CD4-positive, alpha-beta T cell treated with Interleukin-6 at 100 ng/mL for 8 hours (primary cell): ENCODE measurements around the gene ANKRD44.

ENCODE experiments used
- DNase-seq: peaks from one replicate; pipeline ENCODE4 v3.0.0-alpha.2; 2020; ENCODE audit warnings: mixed read lengths, low spot score

ANKRD44 gene

DNA sequence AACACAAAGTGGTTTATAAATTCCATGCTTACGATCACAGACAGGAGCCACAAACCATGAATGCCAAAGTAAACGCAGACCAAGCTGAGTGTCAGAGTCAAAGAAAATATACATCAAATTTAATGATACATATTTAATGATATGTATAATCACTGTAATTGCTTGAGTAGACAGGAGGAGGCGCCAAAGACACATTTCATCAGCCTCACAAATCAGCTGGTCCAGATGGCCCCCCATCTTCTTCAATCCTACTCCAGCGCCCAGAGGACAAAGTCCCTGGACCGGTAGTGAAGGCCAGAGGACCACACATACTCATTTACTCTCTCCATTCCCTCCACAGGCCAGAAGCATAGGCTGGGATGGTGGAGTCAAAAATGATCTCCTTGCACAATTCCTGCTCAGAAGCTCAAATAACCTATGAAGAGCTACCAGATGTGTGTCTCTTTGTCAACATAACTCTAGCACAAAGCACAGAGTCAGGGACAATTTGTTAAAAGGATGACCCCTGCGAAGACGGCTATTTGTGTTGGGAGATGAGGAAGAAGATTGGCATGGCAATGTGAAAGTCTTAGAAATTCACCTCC is 234.7 kb downstream of the ANKRD44 start:
- no peak for DNase-seq

DNA sequence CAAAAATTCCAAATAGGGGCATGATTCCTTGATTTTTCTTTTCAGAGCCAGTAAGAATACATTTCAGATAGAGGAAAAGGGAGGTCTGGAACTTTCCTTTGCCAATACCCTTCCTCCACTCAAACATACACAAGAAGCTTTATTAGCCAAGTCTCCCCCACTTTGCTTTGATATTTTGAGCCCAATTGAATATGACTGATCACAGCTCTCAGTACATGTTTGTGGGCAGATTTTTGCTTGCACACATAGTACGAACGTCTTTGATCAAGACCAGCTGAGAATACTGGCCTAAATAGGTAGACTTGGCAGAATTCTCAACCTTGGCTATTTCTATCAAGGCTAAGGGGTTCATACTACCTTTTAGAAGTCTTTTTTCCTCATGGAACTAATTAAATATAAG is 235.3 kb downstream of the ANKRD44 start:
- DNase-seq, result no peak

- no peak for DNase-seq
Observed at GRCh38 chr2:197073701-197074433, 236.7 kb downstream of the ANKRD44 start.

DNA sequence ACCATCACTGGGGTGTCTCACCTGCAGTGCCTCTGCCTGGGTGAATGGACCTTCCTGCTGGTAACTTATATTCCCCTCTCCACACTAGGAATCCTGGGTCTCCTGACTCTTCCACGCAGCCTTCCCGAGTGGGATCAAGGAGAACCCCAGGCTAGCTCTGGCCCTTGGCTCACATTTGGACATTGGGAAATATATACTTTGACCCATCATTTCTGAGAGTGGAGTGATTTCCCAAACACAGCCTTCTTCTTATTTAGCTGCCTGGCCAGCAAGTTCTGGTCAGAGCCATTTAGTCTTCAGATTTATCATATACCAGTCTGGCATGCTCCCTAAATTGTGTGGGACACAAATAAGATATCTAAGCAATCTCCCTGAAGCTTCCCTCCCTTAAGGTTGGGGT is 237.3 kb downstream of the ANKRD44 start:
- DNase-seq, result no peak

- no peak for DNase-seq
Observed at GRCh38 chr2:197072533-197072932, 238.0 kb downstream of the ANKRD44 start.

DNA sequence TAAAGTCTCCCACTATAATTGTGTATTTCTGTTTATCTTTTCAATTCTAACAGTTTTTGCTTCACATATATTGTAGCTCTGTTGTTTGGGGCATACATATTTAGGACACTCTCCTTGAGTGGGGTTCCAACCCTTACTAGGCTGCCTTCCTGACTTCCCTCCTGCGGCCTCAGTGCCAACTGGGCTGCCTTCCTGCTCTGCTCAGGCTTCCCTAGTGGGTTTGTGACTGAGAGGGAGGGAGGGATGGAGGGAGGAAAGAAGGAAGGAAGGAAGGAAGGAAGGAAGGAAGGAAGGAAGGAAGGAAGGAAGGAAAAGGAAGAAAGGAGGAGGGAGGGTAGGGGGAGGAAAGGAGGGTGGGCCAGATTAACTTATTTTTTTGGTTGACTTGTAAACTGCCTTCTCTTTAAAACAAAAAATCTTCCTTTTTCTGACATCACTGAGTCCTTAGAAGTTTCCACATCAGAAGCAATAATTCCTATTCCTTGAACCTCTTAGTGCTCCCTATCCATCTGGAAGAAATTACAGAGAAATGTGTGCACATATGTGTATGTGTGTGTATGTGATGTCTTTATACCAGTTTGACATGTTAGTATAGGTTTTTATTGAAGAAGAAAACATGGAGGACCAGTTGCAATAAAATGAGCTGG is 238.7 kb downstream of the ANKRD44 start:
- DNase-seq, result no peak

DNA sequence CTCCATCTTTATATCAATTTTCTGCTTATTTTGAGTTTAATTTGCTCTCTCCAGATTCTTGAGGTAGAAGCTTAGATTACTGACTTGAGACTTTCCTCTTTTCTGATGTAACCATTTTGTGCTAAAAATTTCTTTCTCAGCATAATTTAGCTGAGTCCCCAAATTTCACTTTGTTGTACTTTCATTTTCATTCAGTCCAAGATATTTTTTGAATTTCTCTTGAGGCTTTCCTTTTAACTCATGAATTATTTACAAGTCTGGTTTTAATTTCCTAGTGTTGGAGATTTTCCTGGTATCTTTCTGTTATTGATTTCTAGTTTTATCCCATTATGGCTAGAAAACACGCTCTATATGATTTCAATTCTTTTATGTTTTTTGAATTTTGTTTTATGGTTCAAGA is 239.4 kb downstream of the ANKRD44 start:
- DNase-seq, result no peak

DNA sequence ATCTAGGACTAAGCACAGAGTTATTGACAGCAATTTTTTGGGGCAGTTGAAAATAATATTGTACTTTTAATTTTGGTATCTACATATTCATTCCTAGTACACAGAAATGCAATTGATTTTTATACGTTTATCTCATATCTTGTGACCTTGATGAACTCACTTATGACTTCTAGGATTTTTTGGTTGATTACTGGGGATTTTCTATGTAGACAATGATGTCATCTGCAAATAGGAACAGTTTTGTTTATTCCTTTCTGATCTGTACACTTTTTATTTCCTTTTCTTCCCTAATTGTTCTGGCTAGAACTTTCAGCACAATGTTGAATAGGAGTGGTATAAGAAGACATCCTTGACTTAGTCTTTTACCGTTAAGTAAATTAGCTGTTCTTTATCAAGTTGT is 240.6 kb downstream of the ANKRD44 start:
- DNase-seq, result no peak

DNA sequence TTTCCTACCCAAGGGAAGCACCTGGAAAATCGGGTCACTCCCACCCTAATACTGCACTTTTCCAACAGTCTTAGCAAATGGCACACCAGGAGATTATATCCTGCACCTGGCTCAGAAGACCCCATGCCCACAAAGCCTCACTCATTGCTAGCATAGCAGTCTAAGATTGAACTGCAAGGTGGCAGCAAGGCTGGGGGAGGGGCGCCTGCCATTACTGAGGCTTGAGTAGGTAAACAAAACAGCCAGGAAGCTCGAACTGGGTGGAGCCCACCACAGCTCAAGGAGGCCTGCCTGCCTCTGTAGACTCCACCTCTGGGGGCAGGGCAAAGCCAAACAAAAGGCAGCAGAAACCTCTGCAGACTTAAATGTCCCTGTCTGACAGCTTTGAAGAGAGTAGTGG is 248.0 kb downstream of the ANKRD44 start:
- peak; percentile 16 for DNase-seq

- DNase-seq, result no peak
Observed at GRCh38 chr2:197059477-197059876, 251.1 kb downstream of the ANKRD44 start.

DNA sequence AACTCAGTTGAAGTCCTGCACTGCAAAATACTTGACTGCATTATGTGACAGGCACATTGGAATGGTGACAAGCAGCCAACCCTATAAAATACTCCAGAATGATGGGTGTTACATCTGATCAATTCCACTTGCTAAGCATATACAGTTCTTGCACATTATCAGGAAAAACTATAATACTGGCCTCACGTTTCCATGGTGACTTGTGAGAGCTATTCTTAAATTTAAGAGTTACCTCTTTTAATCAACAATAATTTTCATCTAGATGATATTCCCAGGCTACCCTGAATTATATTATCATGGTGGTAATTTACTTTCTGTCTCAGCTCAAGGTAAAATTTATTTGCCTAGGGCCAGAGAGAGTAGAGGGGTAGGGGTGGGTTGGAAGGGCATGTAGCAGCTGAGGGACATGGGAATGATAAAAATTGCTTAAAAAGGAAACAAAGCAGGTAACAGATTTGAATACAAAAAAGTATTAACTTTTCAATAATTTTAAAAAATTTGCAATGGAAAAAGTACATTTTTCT is 251.7 kb downstream of the ANKRD44 start:
- DNase-seq, result no peak

DNA sequence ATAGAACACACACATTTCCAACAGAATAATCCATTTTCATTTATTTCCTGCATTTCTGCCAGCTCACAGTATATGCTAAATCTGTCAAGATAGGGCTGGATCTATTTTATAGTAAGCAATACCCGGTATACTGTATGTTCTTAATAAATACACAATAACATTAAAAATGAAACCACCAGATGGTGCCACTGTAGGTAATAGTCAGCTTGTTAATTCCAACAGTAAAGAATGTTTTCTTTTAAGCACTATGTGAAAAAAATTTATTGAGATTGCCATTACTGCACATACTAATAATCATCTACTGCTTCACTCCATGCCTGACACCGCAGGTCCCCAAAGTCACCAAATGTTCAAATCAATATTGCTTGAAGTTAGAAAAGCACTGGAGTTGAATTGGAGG is 252.6 kb downstream of the ANKRD44 start:
- DNase-seq, result no peak

DNA sequence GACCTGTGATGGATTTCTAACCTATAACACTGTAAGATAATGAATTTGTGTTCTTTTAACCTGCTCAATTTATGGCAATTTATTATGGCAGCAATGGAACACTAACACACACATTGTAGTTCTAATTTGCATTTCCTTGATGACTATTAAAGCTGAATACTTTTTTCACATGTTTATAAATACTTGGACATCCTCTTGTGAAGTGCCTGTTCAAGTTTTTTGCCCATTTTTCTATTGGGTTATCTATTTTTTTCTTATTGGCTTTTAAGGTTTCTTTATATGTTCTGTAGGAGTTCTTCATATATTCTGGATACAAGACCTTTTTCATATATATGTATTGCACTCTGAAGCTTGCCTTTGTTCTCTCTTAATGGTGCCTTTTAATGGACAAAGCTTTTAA is 255.5 kb downstream of the ANKRD44 start:
- DNase-seq, result no peak

GRCh38 chr2:197054437-197054836 is 256.1 kb downstream of the ANKRD44 start:
- DNase-seq, result no peak

DNA sequence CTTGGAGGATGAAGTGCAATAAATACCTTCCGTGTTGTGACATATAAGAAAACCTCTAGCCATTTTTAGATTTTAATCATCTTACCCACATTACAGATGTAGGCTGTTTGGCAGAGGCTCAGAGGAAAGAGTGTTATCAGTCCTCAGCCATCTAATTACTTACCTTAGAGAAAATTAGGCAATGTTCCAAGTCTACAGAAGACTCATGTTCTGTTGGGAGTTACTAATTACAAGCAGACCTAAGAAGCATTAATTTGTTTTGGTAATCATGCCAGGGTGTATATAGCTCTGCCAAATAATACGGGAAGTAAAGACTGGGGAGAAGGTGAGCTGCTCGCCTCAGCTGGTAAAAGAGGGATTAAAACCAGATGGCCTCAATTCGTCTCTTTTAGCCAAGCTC is 258.2 kb downstream of the ANKRD44 start:
- DNase-seq, result peak; percentile 6

DNA sequence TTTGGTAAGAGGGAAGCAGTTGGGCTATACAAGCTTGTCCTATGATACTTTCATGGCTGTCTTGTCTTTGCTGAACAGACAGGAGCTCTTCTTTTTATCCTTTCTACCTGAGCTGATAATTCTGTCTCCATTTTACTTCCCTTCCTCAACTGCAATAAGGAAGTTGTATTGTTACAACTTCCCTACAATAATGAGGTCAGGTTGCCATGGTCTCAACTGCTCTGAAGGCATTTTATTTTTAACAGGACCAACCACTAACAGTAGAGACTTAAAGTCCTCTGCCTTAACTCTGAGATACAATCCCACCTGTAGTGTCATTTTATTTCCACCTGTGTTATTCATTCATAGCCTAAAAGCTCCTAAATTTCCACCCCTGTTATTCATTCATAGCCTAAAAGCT is 265.5 kb downstream of the ANKRD44 start:
- DNase-seq, result no peak

DNA sequence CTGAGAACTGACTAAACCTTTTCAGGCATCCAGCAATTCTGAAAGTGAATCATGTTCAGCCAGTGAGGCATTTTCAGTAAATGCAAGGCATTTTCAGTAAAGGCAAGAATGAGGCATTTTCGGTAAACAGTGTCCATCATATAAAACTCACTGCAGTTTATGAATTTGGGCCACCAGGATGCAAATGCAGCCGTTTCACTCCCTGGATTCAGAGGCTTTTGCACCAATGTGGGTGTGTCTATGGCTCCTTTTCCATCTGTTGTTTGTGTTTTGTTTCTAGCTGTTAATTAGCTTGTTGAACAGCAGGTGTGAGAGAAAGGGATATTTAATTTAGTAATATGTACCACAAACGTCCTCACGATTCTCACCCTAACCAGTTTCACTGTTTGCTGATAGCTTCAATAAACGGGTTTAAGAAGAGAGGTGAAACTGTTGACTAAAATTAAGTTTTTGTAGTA is 267.8 kb downstream of the ANKRD44 start:
- DNase-seq, result no peak

- DNase-seq, result no peak
Observed at GRCh38 chr2:197037863-197038398, 272.6 kb downstream of the ANKRD44 start.

DNA sequence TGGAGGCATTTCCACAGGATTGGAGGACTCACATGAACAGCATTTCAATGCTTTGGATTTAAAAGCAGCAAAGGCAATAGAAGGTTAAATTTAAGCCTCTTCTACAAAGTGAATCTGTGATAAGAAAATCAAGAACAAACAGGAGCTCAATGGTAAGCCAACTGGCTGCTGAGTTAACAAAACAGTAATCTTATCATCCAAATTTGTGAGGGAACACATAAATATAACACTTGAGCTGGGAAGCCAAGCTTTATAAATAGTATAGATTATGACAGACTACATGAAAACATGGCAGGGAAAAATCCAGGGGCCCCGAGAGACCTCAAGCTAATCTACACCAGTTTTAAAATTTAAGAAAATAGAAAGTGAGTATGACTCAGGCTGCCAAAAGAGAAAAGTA is 275.6 kb downstream of the ANKRD44 start:
- no peak for DNase-seq

- DNase-seq, result no peak
Observed at GRCh38 chr2:197034292-197034691, 276.3 kb downstream of the ANKRD44 start.

- DNase-seq, result no peak
Observed at GRCh38 chr2:197033222-197033621, 277.4 kb downstream of the ANKRD44 start.

- no peak for DNase-seq
Observed at GRCh38 chr2:197031803-197032202, 278.8 kb downstream of the ANKRD44 start.

- no peak for DNase-seq
Observed at GRCh38 chr2:197030090-197030489, 280.5 kb downstream of the ANKRD44 start.
